ACHN (cell line): ENCODE measurements around the gene GALR3.

Experiments
- DNase-seq: peaks from one replicate; pipeline ENCODE4 v3.0.0-alpha.2; 2015
- in situ Hi-C: cut with HindIII; loops from 2 replicates; pipeline ENCODE4 v1.10.0; 2017; ENCODE audit warnings: low sequenced_read_pairs, low pct_ligation_motif_present, low pct_unique_long_range_greater_than_20kb

The GALR3 gene

DNA sequence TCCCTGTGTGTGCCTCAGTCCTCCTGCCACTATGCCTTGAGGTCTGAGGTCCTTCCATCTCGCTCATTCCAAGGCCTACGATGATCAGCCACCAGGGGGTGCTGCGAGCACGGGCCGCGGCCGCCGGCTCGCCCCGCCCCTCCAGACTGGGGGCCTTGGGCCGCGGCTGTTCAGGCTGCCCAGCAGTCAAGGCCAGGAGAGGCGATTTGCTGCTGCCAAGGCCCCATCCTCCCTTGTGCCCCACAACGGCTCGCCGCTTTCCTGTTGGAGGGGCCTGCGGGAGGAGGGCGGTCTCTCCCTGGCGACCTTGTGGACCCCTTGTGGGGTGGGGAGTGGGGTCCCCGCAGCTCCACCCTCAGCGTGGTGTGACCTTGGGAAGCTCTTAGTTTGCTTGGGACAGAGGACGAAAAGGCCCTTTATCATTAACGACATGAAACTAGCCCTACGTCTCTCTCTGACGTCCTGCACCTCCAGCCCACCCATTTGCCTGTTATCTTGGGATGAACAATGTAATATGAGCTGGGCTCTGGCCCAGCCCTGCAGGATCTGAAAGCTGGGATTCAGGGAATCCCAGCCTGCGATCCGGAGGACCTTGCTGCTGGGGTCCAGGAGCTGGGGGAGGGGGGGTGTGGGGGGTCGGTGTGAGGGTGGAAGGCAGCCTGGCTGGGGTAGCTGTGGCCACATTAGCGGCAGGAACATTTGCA is 5.3 kb upstream of the GALR3 start:
- in situ Hi-C loops: no loop called here
- DNase-seq: peak; percentile 69

DNA sequence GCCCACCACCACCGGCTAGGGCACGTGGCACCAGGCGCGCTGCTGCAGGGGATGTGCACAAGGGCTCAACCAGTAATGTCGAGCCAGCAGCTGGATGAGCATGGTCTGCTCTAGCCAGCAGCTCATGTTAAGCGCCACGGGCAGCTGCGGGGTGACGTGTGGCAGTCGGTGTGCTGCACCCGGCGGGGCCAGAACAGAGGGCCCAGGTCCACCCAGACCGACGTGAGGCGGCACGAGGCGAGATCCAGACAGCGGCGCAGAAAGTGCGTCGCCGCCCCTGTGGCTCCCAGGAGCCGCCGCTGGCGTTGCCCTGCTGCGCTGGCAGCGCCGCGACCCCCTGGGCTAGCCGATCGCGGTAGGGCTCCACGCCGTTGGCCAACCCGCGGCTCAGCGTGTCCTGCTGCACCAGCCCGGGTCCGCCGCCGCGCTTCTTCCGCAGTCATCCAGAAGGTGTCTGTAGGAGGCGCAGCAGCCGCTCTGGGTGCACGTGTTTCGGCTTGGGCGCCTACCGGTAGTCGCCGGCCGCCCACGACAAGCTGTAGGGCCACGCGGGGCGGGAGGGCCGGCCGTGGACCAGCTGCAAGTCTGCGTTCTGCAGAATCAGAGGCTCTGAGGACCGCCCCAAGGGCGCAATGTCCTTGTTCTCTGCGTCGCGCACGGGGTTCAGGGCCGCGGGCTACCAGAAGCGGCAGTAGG is 4.6 kb upstream of the GALR3 start:
- DNase-seq: no peak
- in situ Hi-C loops: no loop called here

DNA sequence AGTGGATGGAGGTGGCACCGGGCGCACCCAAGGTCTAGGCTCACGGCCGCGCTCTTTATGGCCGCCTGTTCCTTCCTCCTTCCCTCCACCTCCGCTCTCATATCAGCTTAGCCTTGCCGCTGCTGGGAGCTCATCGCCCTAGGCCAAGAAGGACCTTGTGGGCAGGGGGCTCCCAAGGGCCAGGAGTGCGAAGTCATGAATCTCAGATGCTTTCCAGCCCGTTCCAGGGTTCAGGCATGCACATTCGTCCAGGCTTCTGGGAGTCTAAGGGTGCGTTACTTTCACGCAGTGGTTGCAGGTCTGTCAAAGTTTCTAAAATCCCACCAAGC is 4.1 kb upstream of the GALR3 start:
- in situ Hi-C loops: no loop called here
- DNase-seq: no peak

DNA sequence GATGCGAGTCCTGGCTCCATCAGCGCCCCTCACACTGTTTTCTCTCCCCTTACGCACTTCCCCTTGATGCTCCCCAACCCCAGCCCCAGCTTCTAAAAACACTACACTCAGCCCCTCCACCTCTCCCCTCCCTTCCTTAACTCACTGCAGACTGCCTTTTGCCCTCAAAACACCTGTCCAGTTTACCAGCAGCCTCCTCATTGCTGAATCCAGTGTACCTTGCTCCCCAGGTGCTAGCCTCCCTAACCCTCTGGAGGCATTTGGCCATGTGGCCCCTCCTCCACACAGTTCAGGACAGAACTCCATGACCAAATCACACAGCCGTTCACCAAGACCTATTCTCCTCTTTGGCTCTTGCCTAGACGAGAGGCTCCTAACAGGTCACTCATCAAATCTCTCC is 2.8 kb upstream of the GALR3 start:
- DNase-seq: no peak
- in situ Hi-C loops: no loop called here

DNA sequence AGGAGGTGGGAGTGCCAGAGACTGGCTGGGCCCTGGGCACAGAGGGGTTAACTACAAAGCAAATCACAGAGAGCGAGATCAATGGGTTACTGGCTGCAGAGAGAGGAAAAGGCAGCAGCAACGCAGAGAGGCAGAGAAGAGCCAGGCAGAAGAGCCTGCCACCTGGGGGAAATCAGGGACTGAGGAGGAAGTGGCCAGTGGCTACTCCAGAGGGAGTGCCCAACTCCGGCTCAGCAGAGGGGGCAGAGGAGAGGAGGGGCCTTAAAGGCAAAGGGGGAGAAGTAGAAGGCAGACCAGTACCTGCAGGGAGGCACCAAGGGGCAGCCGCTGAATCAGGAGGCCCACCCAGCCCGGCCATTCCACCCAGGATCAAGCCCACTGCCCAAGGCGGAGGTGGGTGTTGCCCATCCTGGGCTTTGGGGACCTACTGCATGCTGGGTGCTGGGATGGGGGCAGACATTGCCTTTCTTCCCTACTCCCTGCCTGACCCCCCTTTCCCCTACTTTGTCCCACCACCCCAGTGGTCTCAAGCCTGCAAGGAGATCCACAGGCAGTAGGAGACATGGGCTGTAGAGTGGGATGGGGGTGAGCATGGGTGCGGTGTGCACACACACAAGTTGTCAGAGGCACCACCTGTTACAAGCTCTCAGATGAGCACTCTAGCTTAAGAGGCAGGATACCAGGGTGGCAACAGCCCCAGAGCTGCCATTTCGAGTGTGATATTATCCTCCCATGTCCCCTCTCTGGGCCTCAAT is 926 bp upstream of the GALR3 start:
- DNase-seq: no peak
- in situ Hi-C loops: no loop called here

DNA sequence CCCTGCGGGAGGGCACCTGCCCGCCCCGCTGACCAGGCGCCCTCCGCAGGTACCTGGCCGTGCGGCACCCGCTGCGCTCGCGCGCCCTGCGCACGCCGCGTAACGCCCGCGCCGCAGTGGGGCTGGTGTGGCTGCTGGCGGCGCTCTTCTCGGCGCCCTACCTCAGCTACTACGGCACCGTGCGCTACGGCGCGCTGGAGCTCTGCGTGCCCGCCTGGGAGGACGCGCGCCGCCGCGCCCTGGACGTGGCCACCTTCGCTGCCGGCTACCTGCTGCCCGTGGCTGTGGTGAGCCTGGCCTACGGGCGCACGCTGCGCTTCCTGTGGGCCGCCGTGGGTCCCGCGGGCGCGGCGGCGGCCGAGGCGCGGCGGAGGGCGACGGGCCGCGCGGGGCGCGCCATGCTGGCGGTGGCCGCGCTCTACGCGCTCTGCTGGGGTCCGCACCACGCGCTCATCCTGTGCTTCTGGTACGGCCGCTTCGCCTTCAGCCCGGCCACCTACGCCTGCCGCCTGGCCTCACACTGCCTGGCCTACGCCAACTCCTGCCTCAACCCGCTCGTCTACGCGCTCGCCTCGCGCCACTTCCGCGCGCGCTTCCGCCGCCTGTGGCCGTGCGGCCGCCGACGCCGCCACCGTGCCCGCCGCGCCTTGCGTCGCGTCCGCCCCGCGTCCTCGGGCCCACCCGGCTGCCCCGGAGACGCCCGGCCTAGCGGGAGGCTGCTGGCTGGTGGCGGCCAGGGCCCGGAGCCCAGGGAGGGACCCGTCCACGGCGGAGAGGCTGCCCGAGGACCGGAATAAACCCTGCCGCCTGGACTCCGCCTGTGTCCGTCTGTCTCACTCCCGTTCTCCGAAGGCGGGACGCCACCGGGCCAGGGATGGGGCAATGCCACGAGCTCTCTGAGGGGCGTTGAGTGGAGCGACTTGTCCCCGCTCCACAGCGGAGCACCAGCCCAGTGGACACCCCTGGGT is 1.8 kb downstream of the GALR3 start:
- no peak for DNase-seq
- in situ Hi-C loops: no loop called here

DNA sequence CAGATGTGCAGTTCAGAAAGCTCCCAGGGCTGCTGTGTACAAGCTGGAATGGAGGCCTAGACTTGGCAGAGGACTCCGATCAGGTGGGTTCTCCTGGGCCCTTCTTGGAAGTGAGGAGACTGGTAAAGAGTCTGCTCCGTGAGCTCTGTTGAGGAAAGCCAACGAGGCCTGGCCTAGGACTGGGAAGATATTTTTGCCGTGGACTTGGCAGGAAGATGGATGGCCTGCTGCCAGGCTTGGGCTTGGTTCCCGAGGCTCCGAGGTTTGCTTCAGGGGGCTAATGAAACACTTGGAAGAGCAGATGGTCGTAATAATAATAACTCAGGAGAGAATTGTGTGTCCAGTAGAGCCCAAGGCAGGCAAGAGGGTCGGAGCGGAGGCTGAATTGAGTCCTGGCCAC is 3.9 kb downstream of the GALR3 start:
- DNase-seq: no peak
- in situ Hi-C loops: no loop called here

DNA sequence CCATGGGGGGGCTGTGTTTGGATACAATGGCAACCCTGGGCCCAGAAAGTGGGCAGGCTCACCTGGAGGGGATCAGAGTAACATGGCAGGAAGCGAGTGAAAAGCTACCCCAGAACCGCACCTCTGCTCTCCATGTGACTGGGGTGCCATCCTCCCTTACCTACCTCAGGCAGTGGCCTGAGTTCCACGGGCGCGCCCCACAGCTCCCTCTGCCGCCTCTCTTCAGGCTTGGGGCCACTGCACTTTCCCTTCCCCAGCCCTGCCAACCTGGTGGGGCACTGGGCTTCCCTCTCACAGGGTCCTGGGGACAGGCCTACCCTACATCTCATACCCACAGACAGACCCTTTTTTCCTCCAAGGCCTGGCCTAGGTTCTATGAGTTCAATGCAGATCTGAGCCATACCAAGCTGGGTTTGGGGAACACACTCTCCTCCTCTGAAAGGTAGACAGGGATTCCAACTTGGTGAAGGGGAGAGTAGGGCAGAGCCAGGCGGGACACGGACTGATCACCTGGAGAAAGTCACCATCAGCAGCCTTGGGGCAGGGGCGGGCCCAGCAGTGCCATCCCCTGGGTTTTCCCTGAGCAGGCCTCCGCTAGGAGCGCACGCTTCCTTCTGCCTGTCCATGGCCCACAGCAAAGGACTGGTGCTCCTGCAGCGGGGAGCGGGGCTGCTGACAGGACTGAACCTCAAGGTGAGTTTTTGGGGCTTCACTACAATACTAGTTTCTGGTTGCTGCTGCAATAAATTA is 7.1 kb downstream of the GALR3 start:
- in situ Hi-C loops: no loop called here
- no peak for DNase-seq

DNA sequence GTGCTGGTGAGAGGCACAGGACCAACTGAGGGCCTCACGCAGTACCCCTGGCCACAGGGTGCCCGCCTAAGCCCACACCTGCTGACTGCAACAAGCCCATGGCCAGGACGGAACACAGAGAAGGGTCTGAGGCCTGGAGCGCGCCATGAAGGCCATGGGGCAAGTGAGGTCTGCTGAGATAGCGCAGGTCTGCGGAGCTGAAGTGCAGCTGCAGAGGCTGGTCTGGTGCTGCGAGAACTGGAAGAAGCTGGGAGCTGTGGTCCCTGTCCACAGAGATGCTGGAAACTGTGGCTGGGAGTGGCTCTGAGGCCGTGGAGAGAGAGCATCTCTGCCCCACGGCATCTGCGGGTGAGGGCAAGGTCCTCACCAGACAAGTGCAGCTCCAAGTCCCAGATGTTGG is 8.3 kb downstream of the GALR3 start:
- in situ Hi-C loops: no loop called here
- DNase-seq: no peak

DNA sequence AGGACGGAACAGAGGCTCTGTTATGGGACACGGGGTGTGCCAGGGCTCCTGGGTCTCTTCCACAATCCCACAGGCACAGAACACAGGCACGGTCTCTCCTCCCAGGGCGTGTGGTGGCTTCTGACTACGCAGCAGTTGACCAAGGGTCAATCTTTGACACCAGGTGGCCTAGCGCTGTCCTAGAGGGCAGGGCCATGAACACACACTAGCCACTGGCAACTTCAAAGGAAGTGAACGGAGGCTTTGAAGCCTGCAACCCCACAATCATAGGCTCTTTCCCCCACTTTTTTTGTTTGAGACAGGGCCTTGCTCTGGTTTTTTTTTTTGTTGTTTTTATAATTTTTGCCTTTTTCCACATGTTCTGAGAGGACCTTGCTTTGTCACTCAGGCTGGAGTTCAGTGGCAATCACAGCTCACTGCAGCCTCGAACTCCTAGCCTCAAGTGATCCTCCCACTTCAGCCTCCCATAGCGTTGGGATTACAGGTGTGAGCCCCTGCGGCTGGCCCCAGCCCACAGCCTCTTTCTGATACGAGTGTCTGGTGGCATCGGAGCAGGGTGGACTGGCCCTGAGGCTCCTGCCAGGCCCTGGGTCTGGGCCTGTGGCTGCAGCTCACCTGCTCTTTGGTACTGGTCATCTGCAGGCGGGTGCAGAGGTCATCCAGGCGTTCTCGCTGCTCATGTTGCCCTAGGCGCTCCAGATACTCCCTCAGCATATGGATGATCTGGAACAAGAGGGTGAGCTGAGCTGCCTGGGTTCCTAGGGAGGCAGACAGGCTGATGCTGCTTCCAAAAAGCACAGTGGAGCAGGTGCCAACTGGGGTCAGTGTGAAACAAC is 9.1 kb downstream of the GALR3 start:
- DNase-seq: no peak
- in situ Hi-C loops: no loop called here

DNA sequence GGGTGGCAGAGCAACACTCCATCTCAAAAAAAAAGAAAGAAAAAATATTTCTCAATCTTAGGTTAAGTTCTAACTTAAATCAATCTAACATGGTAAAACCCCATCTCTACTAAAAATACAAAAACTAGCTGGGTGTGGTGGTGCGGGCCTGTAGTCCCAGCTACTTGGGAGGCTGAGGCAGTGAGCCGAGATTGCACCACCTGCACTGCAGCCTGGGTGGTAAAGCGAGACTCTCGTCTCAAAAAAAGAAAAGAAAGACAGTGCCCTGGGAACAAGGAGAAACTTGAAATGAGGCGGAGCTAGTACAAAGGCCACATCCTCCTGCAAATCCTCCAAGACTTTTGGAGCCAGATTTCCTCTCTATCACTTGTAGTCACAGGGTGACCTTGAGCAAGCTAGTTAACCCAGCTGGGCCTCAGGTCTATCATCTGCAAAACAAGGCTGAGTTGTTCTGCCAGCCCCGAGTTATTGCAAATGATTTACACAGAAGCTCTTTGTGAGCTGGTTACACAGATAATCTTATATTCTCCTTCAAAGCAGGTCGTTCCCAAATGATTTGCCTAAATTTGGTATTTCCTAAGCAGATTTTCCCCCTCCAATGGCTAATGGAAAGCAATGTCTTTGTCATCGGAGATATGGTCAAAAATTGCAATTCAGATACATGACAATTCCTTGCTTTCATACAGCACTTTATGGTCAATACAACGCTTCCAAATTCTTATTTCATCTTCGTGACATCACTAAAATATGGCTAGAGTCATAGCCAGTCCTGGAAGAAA is 19.0 kb downstream of the GALR3 start:
- in situ Hi-C loops: no loop called here
- DNase-seq: no peak

DNA sequence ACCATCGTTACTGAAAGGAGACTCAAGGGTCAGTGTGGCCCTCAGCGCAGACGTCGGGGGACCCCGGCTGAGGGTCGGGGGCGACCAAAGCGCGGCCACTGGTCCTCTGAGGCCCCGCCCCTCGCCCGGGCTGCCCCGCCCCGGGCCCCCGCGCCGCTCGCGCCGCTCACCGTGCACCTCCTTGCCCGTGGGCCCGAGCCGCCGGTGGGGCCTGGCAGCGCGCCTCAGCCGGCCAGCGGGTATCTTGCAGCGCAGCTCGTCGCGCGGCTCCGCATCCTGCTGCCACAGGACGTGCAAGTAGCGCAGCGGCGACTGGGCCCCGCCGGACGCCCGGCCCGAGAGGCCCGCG is 20.5 kb downstream of the GALR3 start:
- peak; percentile 40 for DNase-seq
- in situ Hi-C loops: no loop called here

DNA sequence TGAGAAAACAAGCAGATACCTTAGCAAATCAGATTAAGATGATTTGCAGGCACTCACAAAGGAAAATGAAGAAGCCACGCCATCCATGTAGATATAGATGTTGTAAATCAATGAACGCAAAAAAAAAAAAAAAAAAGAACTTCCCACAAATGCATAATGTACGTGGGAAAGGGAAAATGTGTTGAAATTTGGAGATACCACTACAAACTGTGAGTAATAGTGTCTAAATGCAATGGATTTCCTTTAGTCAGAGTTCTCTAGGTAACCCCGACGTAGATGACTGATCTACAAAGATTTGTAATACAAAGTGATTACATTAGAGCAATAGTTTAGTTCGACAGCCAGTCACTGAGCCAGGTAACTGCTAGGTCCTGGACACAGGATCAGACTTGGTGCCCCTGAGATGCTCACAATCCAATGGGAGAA is 21.7 kb downstream of the GALR3 start:
- no peak for DNase-seq
- in situ Hi-C loops: no loop called here

DNA sequence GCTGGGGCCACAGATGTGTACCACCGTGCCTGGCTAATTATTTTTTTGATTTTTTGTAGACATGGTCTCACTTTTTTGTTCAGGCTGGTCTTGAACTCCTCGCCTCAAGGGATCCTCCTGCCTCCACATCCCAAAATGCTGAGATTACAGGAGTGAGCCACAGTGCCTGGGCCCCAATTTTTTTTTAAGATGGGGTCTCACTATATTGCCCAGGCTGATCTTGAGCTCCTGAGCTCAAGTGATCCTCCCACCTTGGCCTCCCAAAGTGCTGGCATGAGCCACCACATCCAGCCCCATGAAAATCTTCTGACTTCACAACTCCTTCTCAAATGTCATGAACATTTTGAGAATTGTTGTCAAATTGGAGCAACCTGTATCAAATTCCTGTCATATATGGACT is 23.3 kb downstream of the GALR3 start:
- in situ Hi-C loops: no loop called here
- no peak for DNase-seq

DNA sequence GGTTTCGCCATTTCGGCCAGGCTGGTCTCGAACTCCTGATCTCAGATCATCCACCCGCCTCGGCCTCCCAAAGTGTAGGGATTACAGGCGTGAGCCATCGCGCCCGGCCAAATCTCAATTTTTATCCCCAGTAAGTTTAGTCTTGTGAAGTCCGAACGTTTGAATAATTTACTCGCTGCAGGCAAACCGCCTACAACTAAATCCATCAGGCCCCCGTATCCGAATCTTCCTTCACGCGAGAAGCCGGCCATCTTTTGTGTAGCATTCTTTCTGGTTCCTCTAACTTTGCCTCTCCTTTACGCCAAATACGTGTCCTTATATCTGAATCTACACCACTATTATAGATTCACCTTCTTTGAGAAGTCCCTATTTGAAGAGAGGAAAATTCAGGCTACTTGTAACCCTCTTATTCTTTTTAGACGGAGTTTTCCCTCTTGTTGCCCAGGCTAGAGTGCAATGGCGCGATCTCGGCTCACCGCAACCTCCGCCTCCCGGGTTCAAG is 25.5 kb downstream of the GALR3 start:
- in situ Hi-C loops: no loop called here
- peak; percentile 45 for DNase-seq

DNA sequence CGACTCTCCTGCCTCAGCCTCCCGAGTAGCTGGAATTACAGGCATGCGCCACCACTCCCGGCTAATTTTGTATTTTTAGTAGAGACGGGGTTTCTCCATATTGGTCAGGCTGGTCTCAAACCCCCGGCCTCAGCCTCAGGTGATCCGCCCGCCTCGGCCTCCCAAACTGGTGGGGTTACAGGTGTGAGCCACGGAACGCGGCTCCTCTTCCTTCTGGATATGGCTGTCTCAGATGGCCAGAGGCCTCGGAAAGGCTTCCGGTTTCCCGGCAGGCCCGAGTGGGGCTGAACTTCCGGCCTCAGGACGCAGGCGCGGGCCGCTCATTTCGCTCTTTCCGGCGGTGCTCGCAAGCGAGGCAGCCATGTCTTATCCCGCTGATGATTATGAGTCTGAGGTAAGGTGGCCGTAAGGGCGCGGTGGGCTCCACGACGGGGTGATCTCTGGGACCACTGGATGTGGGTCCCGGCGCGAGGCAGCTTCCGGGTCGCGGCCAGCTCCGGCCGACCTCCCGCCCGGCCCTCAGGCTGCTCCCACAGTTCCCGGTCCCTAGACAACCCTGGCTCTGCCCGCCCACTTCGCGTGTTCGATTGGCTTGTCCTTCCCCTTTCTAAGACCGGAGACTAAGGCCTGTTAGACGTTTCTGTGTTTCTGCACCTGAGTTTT is 26.0 kb downstream of the GALR3 start, which contains the start of gene EIF3L:
EIF3L (plus strand) TSS at position 331 of the 663 bp plus-strand sequence; CDS start at position 362, 31 bp downstream.
- peak; percentile 87 for DNase-seq
- in situ Hi-C loops: no loop called here
